Neuron (in vitro differentiated cells): ENCODE measurements around the gene LMOD1.

ENCODE experiments used
- H2AFZ ChIP-seq: one replicate; pipeline ENCODE4 v1.6.1; 2013; ENCODE audit warnings: low read depth, mild to moderate bottlenecking, inconsistent platforms, low read length, moderate library complexity
- H3K27me3 ChIP-seq: one replicate; pipeline ENCODE4 v1.6.1; 2013; ENCODE audit warnings: low read length; ENCODE audit not compliant: insufficient read depth
- H3K36me3 ChIP-seq: one replicate; pipeline ENCODE4 v1.6.1; 2013; ENCODE audit warnings: low read length; ENCODE audit not compliant: insufficient read depth
- H3K4me1 ChIP-seq: one replicate; pipeline ENCODE4 v1.6.1; 2013; ENCODE audit warnings: low read length; ENCODE audit not compliant: insufficient read depth
- H3K4me3 ChIP-seq: 2 replicates; pipeline ENCODE4 v1.5.1; 2013; ENCODE audit warnings: mild to moderate bottlenecking, low read length, moderate library complexity
- H3K9me3 ChIP-seq: one replicate; pipeline ENCODE4 v1.6.1; 2013; ENCODE audit warnings: low read length

LMOD1 gene

GRCh38 chr1:201890806-201891450 is 55.4 kb downstream of the LMOD1 start:
- H3K27me3 ChIP-seq: peaks cover 36% of the 10 kb centered on the region
- H3K4me3 ChIP-seq: no peak overlapping the region
- H3K4me1 ChIP-seq: peaks cover 12% of the 10 kb centered on the region
- H3K9me3 ChIP-seq: no peaks in the 10 kb centered on the region
- H3K36me3 ChIP-seq: no peaks in the 10 kb centered on the region
- no peak overlapping the region for H2AFZ ChIP-seq

- Histone ChIP-seq H3K27me3 (peaks cover 36% of the 10 kb centered on the region), H3K4me3 (no peak overlapping the region), H3K4me1 (peaks cover 12% of the 10 kb centered on the region), H2AFZ (no peak overlapping the region), H3K9me3 (no peaks in the 10 kb centered on the region), H3K36me3 (no peaks in the 10 kb centered on the region)
Measured at GRCh38 chr1:201890223-201890622, 56.1 kb downstream of the LMOD1 start.

- Histone ChIP-seq H3K27me3 (peaks cover 33% of the 10 kb centered on the region), H2AFZ (peak overlapping the region; percentile 96), H3K4me1 (peaks cover 12% of the 10 kb centered on the region), H3K36me3 (no peaks in the 10 kb centered on the region), H3K9me3 (no peaks in the 10 kb centered on the region), H3K4me3 (peak overlapping the region; percentile 43)
Measured at GRCh38 chr1:201889090-201889968, 57.0 kb downstream of the LMOD1 start.

GRCh38 chr1:201888282-201889089 is 57.9 kb downstream of the LMOD1 start, which contains the start of gene SHISA4:
Gene SHISA4, plus strand, starts transcription at chr1:201888898. Its CDS starts 97 bp downstream, at chr1:201888995.
- peak within 1 kb of the TSS; percentile 43 for H3K4me3 ChIP-seq
- H3K9me3 ChIP-seq: no peaks in the 10 kb centered on the region
- no peaks in the 10 kb centered on the region for H3K36me3 ChIP-seq
- H3K27me3 ChIP-seq: peaks cover 33% of the 10 kb centered on the region
- peak within 1 kb of the TSS; percentile 96 for H2AFZ ChIP-seq
- peaks cover 12% of the 10 kb centered on the region for H3K4me1 ChIP-seq

GRCh38 chr1:201887116-201887866 is 59.1 kb downstream of the LMOD1 start:
- no peaks in the 10 kb centered on the region for H3K9me3 ChIP-seq
- no peaks in the 10 kb centered on the region for H3K36me3 ChIP-seq
- peaks cover 12% of the 10 kb centered on the region for H3K4me1 ChIP-seq
- H3K4me3 ChIP-seq: no peak overlapping the region
- H2AFZ ChIP-seq: no peak overlapping the region
- peaks cover 33% of the 10 kb centered on the region for H3K27me3 ChIP-seq

GRCh38 chr1:201886103-201886885 is 60.1 kb downstream of the LMOD1 start:
- Histone ChIP-seq H3K4me3 (no peak overlapping the region), H3K36me3 (no peaks in the 10 kb centered on the region), H3K4me1 (peaks cover 12% of the 10 kb centered on the region), H2AFZ (no peak overlapping the region), H3K27me3 (peaks cover 33% of the 10 kb centered on the region), H3K9me3 (no peaks in the 10 kb centered on the region)

GRCh38 chr1:201885531-201886075 is 60.7 kb downstream of the LMOD1 start:
- no peak overlapping the region for H2AFZ ChIP-seq
- no peaks in the 10 kb centered on the region for H3K9me3 ChIP-seq
- H3K27me3 ChIP-seq: peaks cover 30% of the 10 kb centered on the region
- no peaks in the 10 kb centered on the region for H3K36me3 ChIP-seq
- H3K4me1 ChIP-seq: peaks cover 12% of the 10 kb centered on the region
- H3K4me3 ChIP-seq: no peak overlapping the region

- Histone ChIP-seq H3K27me3 (peaks cover 20% of the 10 kb centered on the region), H3K4me3 (no peak overlapping the region), H3K4me1 (peaks cover 11% of the 10 kb centered on the region)
Measured at GRCh38 chr1:201884425-201884824, 61.9 kb downstream of the LMOD1 start.

GRCh38 chr1:201883786-201884185 is 62.6 kb downstream of the LMOD1 start:
- Histone ChIP-seq H3K4me3 (no peak overlapping the region), H2AFZ (no peak overlapping the region), H3K9me3 (no peaks in the 10 kb centered on the region), H3K36me3 (no peaks in the 10 kb centered on the region), H3K27me3 (peaks cover 13% of the 10 kb centered on the region), H3K4me1 (peaks cover 4% of the 10 kb centered on the region)

More at GRCh38 chr1:201884425-201884824, 61.9 kb downstream of the LMOD1 start:
- Histone ChIP-seq H3K9me3 (no peaks in the 10 kb centered on the region), H2AFZ (no peak overlapping the region), H3K36me3 (no peaks in the 10 kb centered on the region)

- H3K36me3 ChIP-seq: no peaks in the 10 kb centered on the region
- H3K4me1 ChIP-seq: peaks cover 2% of the 10 kb centered on the region
- no peaks in the 10 kb centered on the region for H3K9me3 ChIP-seq
- no peak overlapping the region for H2AFZ ChIP-seq
- no peak overlapping the region for H3K4me3 ChIP-seq
- H3K27me3 ChIP-seq: peaks cover 9% of the 10 kb centered on the region
Measured at GRCh38 chr1:201883266-201883665, 63.1 kb downstream of the LMOD1 start.

- Histone ChIP-seq H3K36me3 (no peaks in the 10 kb centered on the region), H3K4me3 (no peak overlapping the region), H3K9me3 (no peaks in the 10 kb centered on the region), H2AFZ (no peak overlapping the region), H3K27me3 (peaks cover 3% of the 10 kb centered on the region), H3K4me1 (no peaks in the 10 kb centered on the region)
Measured at GRCh38 chr1:201882665-201883132, 63.6 kb downstream of the LMOD1 start.
